ENCODE results near the gene RRM2.

Gene RRM2

DNA sequence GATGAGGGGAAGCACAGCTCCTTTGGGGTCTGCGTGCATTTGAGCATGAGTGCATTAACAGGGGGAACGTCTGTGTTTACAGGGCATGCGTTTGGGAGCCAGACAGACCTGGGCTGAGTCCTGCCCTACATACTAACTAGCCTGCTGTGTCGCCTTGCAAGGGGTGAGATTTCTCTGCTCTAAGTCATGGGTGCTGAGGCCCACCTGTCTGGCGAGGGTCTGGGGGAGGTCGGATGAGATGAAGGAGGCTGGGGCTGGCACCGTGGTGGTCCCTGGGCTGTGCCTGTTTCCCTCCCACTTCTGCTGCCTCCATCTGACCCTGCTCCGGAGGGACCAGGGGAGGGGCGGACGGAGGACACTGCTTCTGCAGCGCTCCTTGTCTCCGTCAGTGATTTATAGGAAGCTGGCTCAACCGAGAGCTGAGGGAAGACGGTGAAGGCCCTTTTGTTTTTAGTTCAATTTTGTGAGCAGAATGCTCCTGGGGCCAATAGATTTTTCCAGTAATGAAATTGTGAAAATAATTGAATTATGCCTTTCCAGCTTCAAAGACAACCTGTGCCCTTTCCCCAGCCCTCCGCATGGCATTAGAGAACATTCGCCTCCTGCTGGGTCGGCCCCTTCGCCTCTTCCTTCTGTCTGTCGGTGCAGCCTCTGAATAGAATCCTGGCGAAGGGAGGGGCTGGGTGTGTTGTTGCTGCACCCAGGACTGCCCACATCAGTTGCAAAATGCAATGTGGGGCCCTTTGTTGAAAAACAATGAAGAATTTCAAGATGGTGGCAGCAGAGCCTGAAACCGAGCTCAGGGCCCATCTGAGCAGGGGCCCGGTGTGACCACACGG is 49.7 kb downstream of the RRM2 start:
- DNase-seq = no peak

DNA sequence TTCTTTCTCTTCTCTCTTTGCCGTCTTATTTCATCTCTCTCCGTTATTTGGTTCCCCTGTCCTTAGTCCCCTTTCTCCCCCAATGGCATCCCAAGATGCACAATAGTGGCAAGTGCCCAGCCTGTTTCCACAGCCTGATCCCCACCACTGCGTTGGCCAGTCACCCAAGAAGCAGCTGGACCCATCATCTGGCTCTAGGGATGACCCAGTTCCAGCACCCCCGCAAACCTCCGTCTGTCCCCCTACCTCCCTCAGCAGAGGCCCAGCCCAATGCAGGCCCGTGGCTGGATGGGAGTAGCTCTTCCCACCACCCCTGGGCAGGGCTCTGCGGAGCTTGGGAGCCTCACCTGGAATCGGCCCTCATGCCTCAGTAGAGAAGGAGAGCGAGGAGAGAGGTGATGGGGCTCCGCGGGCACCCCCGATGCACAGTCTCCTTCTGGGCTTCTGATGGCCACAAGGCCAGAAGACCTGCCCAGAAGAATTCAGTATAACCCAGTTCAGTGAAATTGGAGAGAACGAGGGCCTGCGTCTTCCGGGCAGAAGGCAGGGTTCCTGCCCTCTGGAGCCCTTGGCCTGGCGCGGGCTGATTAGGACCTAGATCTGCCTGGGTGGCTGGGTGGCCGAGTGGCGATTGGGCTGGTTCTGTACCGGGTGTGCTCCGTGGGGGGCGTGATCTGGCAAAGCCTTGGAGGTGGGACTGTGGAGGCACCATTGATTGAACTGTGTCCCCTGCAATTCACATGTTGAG is 50.9 kb downstream of the RRM2 start:
- DNase-seq = no peak

DNA sequence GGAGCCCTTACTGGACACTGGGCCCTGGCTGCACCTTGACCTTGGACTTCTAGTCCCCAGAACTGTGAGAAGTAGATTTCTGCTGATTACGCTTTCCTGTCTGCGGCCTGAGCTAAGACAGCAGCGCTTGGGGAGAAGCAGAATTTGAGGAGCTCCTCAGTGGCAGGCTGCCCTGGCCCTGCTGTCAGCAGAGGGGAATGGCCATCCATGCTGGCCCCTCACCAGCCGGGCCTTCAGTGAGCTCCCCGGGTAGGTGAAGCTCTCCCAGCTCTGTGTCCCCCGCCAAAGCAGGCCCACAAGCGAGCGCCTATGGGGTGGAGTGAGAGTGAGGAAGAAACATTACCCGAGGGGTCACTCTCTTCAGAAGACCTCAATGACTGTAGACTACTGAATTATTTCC is 51.6 kb downstream of the RRM2 start:
- DNase-seq = no peak

DNA sequence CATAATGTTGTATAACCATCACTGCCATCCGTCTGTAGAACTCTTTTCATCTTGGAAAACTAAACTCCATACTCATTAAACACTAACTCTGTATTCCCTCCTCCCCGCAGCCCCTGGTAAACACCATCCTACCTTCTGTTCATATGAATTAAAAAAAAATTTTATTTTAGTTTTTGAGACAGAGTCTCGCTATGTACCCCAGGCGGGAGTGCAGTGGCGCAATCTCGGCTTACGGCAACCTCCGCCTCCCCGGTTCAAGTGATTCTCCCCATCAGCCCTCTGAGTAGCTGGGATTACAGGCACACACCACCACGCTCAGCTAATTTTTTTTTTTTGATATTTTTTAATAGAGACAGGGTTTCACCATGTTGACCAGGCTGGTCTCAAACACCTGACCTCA is 52.9 kb downstream of the RRM2 start:
- DNase-seq = no peak

DNA sequence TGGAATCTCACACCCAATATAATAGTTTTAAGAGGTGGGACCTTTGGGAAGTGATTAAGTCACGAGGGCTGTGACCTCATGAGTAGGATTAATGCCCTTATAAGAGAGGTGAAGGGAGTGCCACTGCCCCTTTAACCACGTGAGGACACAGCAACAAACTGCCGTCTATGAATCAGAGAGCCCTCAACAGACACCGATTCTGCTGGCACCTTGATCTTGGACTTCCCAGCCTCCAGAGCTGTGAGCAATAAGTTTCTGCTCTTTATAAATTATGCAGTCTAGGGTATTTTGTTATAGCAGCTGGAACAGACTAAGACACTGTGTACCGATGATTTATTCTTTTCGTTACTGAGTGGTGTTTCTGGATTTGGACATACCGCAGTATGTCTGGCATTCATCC is 56.2 kb downstream of the RRM2 start:
- DNase-seq = no peak

DNA sequence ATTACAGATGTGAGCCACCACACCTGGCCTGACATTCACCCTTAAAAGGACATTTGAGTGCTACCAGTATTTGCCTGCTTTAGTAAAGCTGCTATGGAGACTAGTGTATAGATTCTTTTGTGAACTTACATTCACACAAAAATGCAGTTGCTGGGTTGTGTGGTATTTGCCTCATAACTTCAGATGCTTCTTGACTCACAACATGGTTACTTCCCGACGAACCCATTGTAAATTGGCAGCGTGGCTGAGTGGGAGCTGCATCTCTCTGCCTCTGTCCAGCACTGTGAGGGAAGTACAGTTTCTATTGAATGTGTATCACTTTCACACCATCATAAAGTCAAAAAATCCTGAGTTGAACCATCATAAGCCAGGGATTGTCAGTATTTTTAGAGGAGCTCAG is 56.9 kb downstream of the RRM2 start:
- DNase-seq = no peak

DNA sequence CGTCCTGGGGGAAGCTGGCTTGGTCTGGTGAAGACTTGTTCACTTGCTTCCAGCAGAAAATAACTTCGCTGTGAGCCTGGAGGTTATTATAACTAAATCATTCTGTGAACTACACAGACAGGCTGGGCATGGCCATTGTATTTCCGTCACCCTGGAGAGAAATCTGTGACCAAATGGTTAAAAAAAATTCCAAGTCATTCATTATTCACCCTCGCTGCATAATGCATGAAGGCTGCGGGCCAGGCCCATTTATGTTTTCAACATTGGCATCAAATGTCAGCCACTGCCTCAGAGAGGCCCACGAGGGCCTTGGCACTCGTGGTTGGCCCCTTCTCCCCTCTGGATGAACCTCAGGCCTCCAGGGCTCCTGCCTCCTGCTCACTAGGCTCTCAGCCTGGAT is 57.7 kb downstream of the RRM2 start:
- no peak for DNase-seq

Measured in CD4-positive, alpha-beta T cell treated with Interleukin-17A for 4 hours (primary cell).